Thyroid gland (tissue), 4 donors: ENCODE measurements around the gene FGD3. TPM values are rescaled to one million over a fixed set of nuclear protein-coding genes. Genes with fewer than 3 reads are reported as not detected.

Experiments
- DNase-seq, 2 donors: peaks; one replicate each; pipeline ENCODE4 v3.0.0-alpha.2; 2019
- H3K27ac ChIP-seq, 3 donors: fragments of 200-600 bp; sonication (generic); 1 replicate in 2 of 3; 2 replicates in 1 of 3; pipeline ENCODE4 v1.5.1; 2016 to 2019; ENCODE audit warnings: mild to moderate bottlenecking in 1 of 3, moderate library complexity in 1 of 3
- H3K27me3 ChIP-seq: fragments of 200-600 bp; sonication (generic); one replicate; pipeline ENCODE4 v1.5.1; 2019
- H3K36me3 ChIP-seq, 2 donors: fragments of 200-600 bp; sonication (generic); one replicate each; pipeline ENCODE4 v1.5.1; 2016 to 2019
- H3K4me1 ChIP-seq, 2 donors: fragments of 200-600 bp; sonication (generic); one replicate each; pipeline ENCODE4 v1.5.1; 2017 to 2019
- H3K4me3 ChIP-seq, 3 donors: fragments of 200-600 bp; sonication (generic); replicated peaks in 1 of 3; 1 replicate in 2 of 3; 2 replicates in 1 of 3; pipeline ENCODE4 v1.5.1; 2016; ENCODE audit warnings: mild to moderate bottlenecking in 1 of 3
- H3K9me3 ChIP-seq: fragments of 200-600 bp; sonication (generic); one replicate; pipeline ENCODE4 v1.5.1; 2017
- CTCF ChIP-seq, 6 experiments: fragments of 200-600 bp in 3 of 6; fragments of 450-650 bp in 3 of 6; sonication (generic) in 3 of 6; IDR thresholded peaks; one replicate each; pipeline ENCODE4 v1.5.1; 2016 to 2019; ENCODE audit warnings: antibody characterized with exemption in 6 of 6, mild to moderate bottlenecking in 2 of 6, inconsistent platforms in 1 of 6, moderate library complexity in 1 of 6
- POLR2A ChIP-seq, 2 donors: fragments of 450-650 bp; IDR thresholded peaks; one replicate each; pipeline ENCODE4 v1.6.1; 2017; ENCODE audit warnings: antibody characterized with exemption in 2 of 2, mild to moderate bottlenecking in 2 of 2, moderate library complexity in 1 of 2
- WGBS, 2 donors: methylation state at CpG; one replicate each; pipeline ENCODE4 v1.1.5; 2017; 5-methylcytosine and 5-hydroxymethylcytosine counted together
- intact Hi-C: fragments of 100-400 bp; cut with DNase I; formaldehyde crosslinking; loops from one replicate; pipeline ENCODE4 v1.15.1; 2023
- total RNA-seq, 4 donors: library from RNA; depleted of rRNA; stranded (reverse); fragments of >200 nt; gene quantifications; one replicate each; pipeline ENCODE4 v1.2.3, GENCODE V29; 2016

Gene FGD3
- total RNA-seq, 4 donors from 2014 or later, result 5.2 to 6.6 (median 5.6) TPM

DNA sequence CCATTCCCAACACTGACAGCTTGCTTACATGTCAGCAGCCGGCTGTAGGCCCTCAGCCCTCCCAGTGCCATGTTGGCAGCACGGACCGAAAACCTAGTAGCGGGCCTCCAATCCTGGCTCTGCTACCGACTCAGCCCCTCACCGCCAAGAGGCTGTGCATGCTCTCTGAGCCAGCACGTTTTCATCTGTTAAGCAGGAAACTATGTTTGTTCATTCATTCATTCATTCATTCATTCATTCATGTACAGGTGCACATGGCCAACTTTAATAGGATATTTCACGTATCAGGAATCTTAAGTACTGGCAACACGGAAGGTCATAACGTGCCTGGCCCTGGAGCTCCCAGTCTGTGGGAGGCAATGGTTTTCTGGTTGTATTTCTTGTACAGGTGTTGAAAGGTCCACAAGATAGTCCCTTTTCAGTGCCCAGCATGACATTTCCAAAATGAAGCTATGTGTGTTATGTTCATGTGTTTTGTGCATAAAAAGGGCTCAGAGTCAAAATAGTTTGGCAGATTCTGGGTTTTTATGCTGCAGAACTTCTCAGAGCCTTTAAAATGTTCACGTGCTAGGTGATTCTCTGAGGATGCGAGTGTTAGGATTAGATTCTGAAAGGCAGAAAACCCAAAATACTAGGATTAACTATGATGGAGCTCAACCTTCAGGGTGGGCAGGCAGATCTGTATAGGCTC is 128.9 kb downstream of the FGD3 start:
- no peak for DNase-seq
- no peak overlapping the region for H3K4me3 ChIP-seq
- no peaks in the 10 kb centered on the region for H3K27me3 ChIP-seq
- no peaks in the 10 kb centered on the region for H3K36me3 ChIP-seq
- H3K9me3 ChIP-seq, result no peaks in the 10 kb centered on the region
- intact Hi-C loops, result no loop called here
- H3K4me1 ChIP-seq, result no peaks in the 10 kb centered on the region
- WGBS, 2 donors, result 93 to 96% methylated on average over 12 of the region's 12 CpGs
- H3K27ac ChIP-seq, result no peak overlapping the region
- TF ChIP-seq POLR2A (IDR thresholded peaks at IDR 0.05), result no peak
- no peak for TF ChIP-seq CTCF (IDR thresholded peaks at IDR 0.05)

GRCh38 chr9:93076792-93077128 is 129.4 kb downstream of the FGD3 start:
- 93 to 100% methylated on average over 2 of the region's 2 CpGs for WGBS, 2 donors
- no peaks in the 10 kb centered on the region for H3K27me3 ChIP-seq
- H3K36me3 ChIP-seq, result no peaks in the 10 kb centered on the region
- H3K9me3 ChIP-seq, result no peaks in the 10 kb centered on the region
- H3K4me3 ChIP-seq, result no peak overlapping the region
- H3K27ac ChIP-seq, result no peak overlapping the region
- no peak for DNase-seq
- no peak for TF ChIP-seq CTCF (IDR thresholded peaks at IDR 0.05)
- TF ChIP-seq POLR2A (IDR thresholded peaks at IDR 0.05), result no peak
- no peaks in the 10 kb centered on the region for H3K4me1 ChIP-seq
- intact Hi-C loops, result no loop called here

- Histone ChIP-seq H3K9me3 (no peaks in the 10 kb centered on the region), H3K4me3 (no peak overlapping the region), H3K36me3 (no peaks in the 10 kb centered on the region), H3K27ac (no peak overlapping the region), H3K4me1 (no peaks in the 10 kb centered on the region), H3K27me3 (no peaks in the 10 kb centered on the region)
- intact Hi-C loops, result no loop called here
- no peak for DNase-seq
- TF ChIP-seq CTCF (IDR thresholded peaks at IDR 0.05) (no peak), POLR2A (IDR thresholded peaks at IDR 0.05) (no peak)
- WGBS, 2 donors, result 100% methylated on average over 1 of the region's 1 CpG
Observed at GRCh38 chr9:93077367-93077766, 130.0 kb downstream of the FGD3 start.

DNA sequence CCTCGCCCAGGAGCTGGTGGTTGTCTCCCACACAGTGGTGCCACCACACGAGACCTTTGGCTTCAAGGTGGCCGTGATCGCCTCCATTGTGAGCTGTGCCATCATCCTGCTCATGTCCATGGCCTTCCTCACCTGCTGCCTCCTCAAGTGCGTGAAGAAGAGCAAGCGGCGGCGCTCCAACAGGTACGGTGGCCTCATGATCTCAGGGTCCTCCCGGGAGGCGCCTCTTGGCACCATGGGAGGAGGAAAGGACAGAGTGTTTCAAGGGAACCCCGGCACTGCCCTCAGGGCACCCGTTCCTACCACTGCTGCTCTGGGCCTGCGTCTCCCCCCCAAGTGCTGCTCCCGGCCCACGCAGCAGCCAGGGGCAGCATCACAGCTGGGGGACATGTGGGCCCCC is 130.5 kb downstream of the FGD3 start:
- H3K4me1 ChIP-seq, result no peaks in the 10 kb centered on the region
- TF ChIP-seq POLR2A (IDR thresholded peaks at IDR 0.05) (no peak), CTCF (IDR thresholded peaks at IDR 0.05) (no peak)
- H3K4me3 ChIP-seq, result no peak overlapping the region
- no peak for DNase-seq
- 96% methylated on average over 16 of the region's 16 CpGs for WGBS, 2 donors
- no peaks in the 10 kb centered on the region for H3K36me3 ChIP-seq
- H3K9me3 ChIP-seq, result no peaks in the 10 kb centered on the region
- H3K27ac ChIP-seq, result no peak overlapping the region
- intact Hi-C loops, result no loop called here
- no peaks in the 10 kb centered on the region for H3K27me3 ChIP-seq

DNA sequence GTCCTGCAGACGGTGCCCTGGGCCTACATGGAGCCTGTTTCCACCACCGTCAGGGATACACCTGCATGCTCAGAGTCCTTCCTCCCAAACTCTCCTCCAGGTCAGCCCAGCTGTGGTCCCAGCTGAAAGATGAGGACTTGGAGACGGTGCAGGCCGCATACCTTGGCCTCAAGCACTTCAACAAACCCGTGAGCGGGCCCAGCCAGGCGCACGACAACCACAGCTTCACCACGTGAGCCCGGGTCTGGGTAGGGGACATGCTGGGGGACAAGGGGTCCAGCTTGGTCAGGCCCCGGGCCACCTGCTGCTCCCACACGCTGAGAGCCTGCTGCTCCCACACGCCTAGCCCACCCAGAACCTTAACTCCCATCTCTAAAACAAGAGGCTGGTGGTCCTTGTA is 132.0 kb downstream of the FGD3 start:
- no peak for DNase-seq
- H3K36me3 ChIP-seq, result no peaks in the 10 kb centered on the region
- H3K9me3 ChIP-seq, result no peaks in the 10 kb centered on the region
- no peak for TF ChIP-seq POLR2A (IDR thresholded peaks at IDR 0.05)
- no peak for TF ChIP-seq CTCF (IDR thresholded peaks at IDR 0.05)
- intact Hi-C loops, result no loop called here
- H3K27ac ChIP-seq, result no peak overlapping the region
- no peak overlapping the region for H3K4me3 ChIP-seq
- no peaks in the 10 kb centered on the region for H3K27me3 ChIP-seq
- WGBS, 2 donors, result 87 to 90% methylated on average over 12 to 13 of the region's 13 CpGs
- peaks cover 7 to 10% of the 10 kb centered on the region in 2 donors for H3K4me1 ChIP-seq
